GM23338 (cell line): ENCODE measurements around the gene PRRG3.

Experiments used
- CREB1 ChIP-seq: fragments of 250-450 bp; sonication (Bioruptor Pico); IDR thresholded peaks from 2 replicates; pipeline ENCODE4 v1.5.0; 2020; ENCODE audit warnings: low read depth, mild to moderate bottlenecking, moderate library complexity
- CTCF ChIP-seq, 2 experiments: fragments of 200-600 bp in 1 of 2; sonication (generic) in 1 of 2; conservative IDR thresholded peaks; 2 replicates each; pipeline versions ENCODE4 v1.5.1 to v1.6.1; 2016 to 2017; ENCODE audit warnings: antibody characterized with exemption in 2 of 2, low read depth in 2 of 2, mild to moderate bottlenecking in 2 of 2, moderate library complexity in 1 of 2
- EZH2 ChIP-seq: fragments of 200-600 bp; sonication (generic); IDR thresholded peaks from one replicate; pipeline ENCODE4 v1.8.0; 2017; ENCODE audit warnings: antibody characterized with exemption, mild to moderate bottlenecking, low read depth; ENCODE audit not compliant: unreplicated experiment
- EZH2phosphoT487 ChIP-seq: fragments of 200-600 bp; sonication (generic); IDR thresholded peaks from one replicate; pipeline ENCODE4 v1.8.1; 2018; ENCODE audit warnings: antibody characterized with exemption; ENCODE audit not compliant: unreplicated experiment
- JUNB ChIP-seq: IDR thresholded peaks from one replicate; pipeline ENCODE4 v1.6.1; 2016; ENCODE audit warnings: antibody characterized with exemption; ENCODE audit not compliant: unreplicated experiment
- POLR2AphosphoS5 ChIP-seq: IDR thresholded peaks from 2 replicates; pipeline ENCODE4 v1.6.1; 2016; ENCODE audit warnings: antibody characterized with exemption, low read depth
- REST ChIP-seq: IDR thresholded peaks from one replicate; pipeline ENCODE4 v1.6.1; 2018; ENCODE audit warnings: antibody characterized with exemption; ENCODE audit not compliant: unreplicated experiment
- STAT1 ChIP-seq: IDR thresholded peaks from one replicate; pipeline ENCODE4 v1.6.1; 2016; ENCODE audit warnings: antibody characterized with exemption; ENCODE audit not compliant: unreplicated experiment
- ZNF331 ChIP-seq: fragments of 250-450 bp; sonication (Bioruptor Pico); IDR thresholded peaks from 2 replicates; pipeline ENCODE4 v1.5.0; 2020; ENCODE audit warnings: low read depth, mild to moderate bottlenecking, moderate library complexity

- no peak for TF ChIP-seq EZH2
- no peak for TF ChIP-seq JUNB
- no peak for TF ChIP-seq CTCF (conservative IDR thresholded peaks at IDR 0.05; ENCODE audit: low read depth in 2 of 2)
- TF ChIP-seq CREB1 (CRISPR knock-in tag), result no peak
- TF ChIP-seq EZH2phosphoT487, result no peak
- TF ChIP-seq ZNF331 (CRISPR knock-in tag), result no peak
- TF ChIP-seq REST, result no peak
- no peak for TF ChIP-seq POLR2AphosphoS5
- no peak for TF ChIP-seq STAT1
These were observed 33.9 kb downstream of the PRRG3 start for GRCh38 chrX:151729056-151729725.
